ENCODE results near the gene SFTA2. TPM values are rescaled to one million over a fixed set of nuclear protein-coding genes. Genes with fewer than 3 reads are reported as not detected.

The SFTA2 gene
- total and polyA plus RNA-seq, 9 of the 15 experiments (the other 6 are each of a cell fraction or from before 2014, with no cell fraction given), result not detected

- H3K9me1 ChIP-seq (ENCODE audit: control insufficient read depth, insufficient read depth, low read length), result peaks cover 3% of the 10 kb centered on the region
- ATAC-seq (peak; percentile 9; the same call in 2 of the 3 replicates), DNase-seq (ENCODE audit: extremely low read depth in 1 of 4, low spot score in 3 of 4) (peak; percentile 59 to 72 (median 68)), FAIRE-seq (peak; percentile 66)
- in situ Hi-C loops (cut with MboI) (no loop called here), intact Hi-C loops (cut with micrococcal nuclease) (no loop called here)
- H3K4me3 ChIP-seq, result peak overlapping the region; percentile 54
- H3K9ac ChIP-seq (ENCODE audit: insufficient read depth in 1 of 2, low read depth in 2 of 2, low read length in 2 of 2), result peak overlapping the region; percentile 63 to 94
- 42% methylated on average over 15 of the region's 15 CpGs for WGBS (ENCODE audit: insufficient coverage, low coverage, missing lambda C conversion rate)
- peak overlapping the region; percentile 82 for H2AFZ ChIP-seq (ENCODE audit: low read depth, low read length)
- H3K9me3 ChIP-seq (replicated peaks; ENCODE audit: control insufficient read depth, insufficient read depth, low read depth, low read length), result no peaks in the 10 kb centered on the region
- no TSS peak for BruUV-seq (replicated peaks)
- peaks cover 68 to 75% of the 10 kb centered on the region in 2 experiments for H3K4me1 ChIP-seq (replicated peaks in 1 of 2; ENCODE audit: control insufficient read depth in 2 of 2, insufficient read depth in 2 of 2, low read length in 2 of 2)
- no peaks in the 10 kb centered on the region for H3K27me3 ChIP-seq (ENCODE audit: control insufficient read depth in 2 of 2, insufficient read depth in 2 of 2, low read length in 2 of 2)
- ChIA-PET CTCF (ENCODE audit: low intra/inter-chr PET ratio) (no interaction called here), POLR2A (interaction anchor here (0.6 to 1.6 kb wide), 17 partner anchors 10 to 267 kb away, joined by 3 to 8 read pairs (median 4); partner anchors contain the start of genes GTF2H4, MRPS18B, PPP1R10 and VARS2)
- peaks cover 9% of the 10 kb centered on the region; the same call in 1 of the 2 replicates for H4K20me1 ChIP-seq (replicated peaks; ENCODE audit: control insufficient read depth, insufficient read depth, low read length)
- no peaks in the 10 kb centered on the region for H3K36me3 ChIP-seq (ENCODE audit: control insufficient read depth, insufficient read depth, low read length)
- H3K4me2 ChIP-seq (ENCODE audit: insufficient read depth, low read length), result peak overlapping the region; percentile 77
- peaks cover 35% of the 10 kb centered on the region for H3K79me2 ChIP-seq (ENCODE audit: control insufficient read depth, insufficient read depth, low read length)
- H3K27ac ChIP-seq (ENCODE audit: extremely low read depth, low read depth, low read length), result peak overlapping the region; percentile 70
- no peak for TF ChIP-seq REST (IDR thresholded peaks at IDR 0.05; ENCODE audit: borderline replicate concordance)
- TF ChIP-seq REST (CRISPR knock-in tag; IDR thresholded peaks at IDR 0.05; ENCODE audit: low read depth), result no peak
- TF ChIP-seq NKRF (IDR thresholded peaks at IDR 0.05; ENCODE audit: borderline replicate concordance), result peak; percentile 39; the same call in 1 of the 2 replicates
- no peak for TF ChIP-seq NR2F6 (CRISPR knock-in tag; IDR thresholded peaks at IDR 0.05)
- TF ChIP-seq ZFX (CRISPR knock-in tag; IDR thresholded peaks at IDR 0.05), result peak; percentile 33
Observed at GRCh38 chr6:30882759-30883684, 48.9 kb downstream of the SFTA2 start.

Measured in K562 (cell line).